Left renal pelvis (tissue), 4 donors: ENCODE measurements around the gene ATAD3B. TPM values are rescaled to one million over a fixed set of nuclear protein-coding genes. Genes with fewer than 3 reads are reported as not detected.

ENCODE experiments used
- DNase-seq, 4 donors: peaks; one replicate each; pipeline ENCODE4 v3.0.0-alpha.2; 2013; ENCODE audit warnings: low read depth in 4 of 4, low spot score in 3 of 4
- polyA plus RNA-seq, 4 donors: library from polyadenylated mRNA; unstranded; fragments of 120-200 nt; gene quantifications; one replicate each; pipeline ENCODE4 v1.2.1, GENCODE V29; 2013; ENCODE audit not compliant: insufficient read length in 4 of 4

Gene ATAD3B
- polyA plus RNA-seq, 4 donors = 8.4 to 28.1 (median 14.2) TPM

- no peak for DNase-seq
Measured at GRCh38 chr1:1540818-1541628, 69.5 kb downstream of the ATAD3B start.

GRCh38 chr1:1541956-1542765 lies 70.6 kb downstream of the ATAD3B start:
- no peak for DNase-seq

GRCh38 chr1:1542766-1543705 lies 71.5 kb downstream of the ATAD3B start:
- no peak for DNase-seq

- DNase-seq = no peak
Measured at GRCh38 chr1:1543706-1544099, 72.1 kb downstream of the ATAD3B start.

- no peak for DNase-seq
Measured at GRCh38 chr1:1544544-1544943, 73.0 kb downstream of the ATAD3B start.

Other genes with a start within 250 kb of the ATAD3B start
- gene SDF4, start 239.8 kb upstream of the ATAD3B start, polyA plus RNA-seq = 100 to 1,000 TPM; 120 to 139 (median 128) TPM
- 10 to 100 TPM; 15.8 to 22.2 (median 20.6) TPM for gene B3GALT6, start 239.5 kb upstream of the ATAD3B start, polyA plus RNA-seq
- gene C1QTNF12, start 225.0 kb upstream of the ATAD3B start, polyA plus RNA-seq = 10 to 100 TPM in 1 of 4 donors, 1 to 10 TPM in 3; 4.1 to 17.4 (median 8.5) TPM
- 10 to 100 TPM; 43.8 to 68.3 (median 49.3) TPM for gene UBE2J2, start 197.9 kb upstream of the ATAD3B start, polyA plus RNA-seq
- gene SCNN1D, start 191.3 kb upstream of the ATAD3B start, polyA plus RNA-seq = 1 to 10 TPM; 2.3 to 9.0 (median 6.5) TPM
- gene ACAP3, start 163.8 kb upstream of the ATAD3B start, polyA plus RNA-seq = 10 to 100 TPM; 18.3 to 44.1 (median 34.0) TPM
- gene PUSL1, start 163.2 kb upstream of the ATAD3B start, polyA plus RNA-seq = 10 to 100 TPM in 1 of 4 donors, 1 to 10 TPM in 3; 5.5 to 12.2 (median 6.0) TPM
- 100 to 1,000 TPM in 3 of 4 donors, 10 to 100 TPM in 1; 93.1 to 177 (median 108) TPM for gene INTS11, start 147.1 kb upstream of the ATAD3B start, polyA plus RNA-seq
- gene CPTP, start 147.0 kb upstream of the ATAD3B start, polyA plus RNA-seq = 10 to 100 TPM; 10.3 to 19.5 (median 13.2) TPM
- gene TAS1R3, start 140.5 kb upstream of the ATAD3B start, polyA plus RNA-seq = under 1 TPM; 0.24 to 0.45 (median 0.37) TPM
- gene DVL1, start 122.3 kb upstream of the ATAD3B start, polyA plus RNA-seq = 10 to 100 TPM; 25.8 to 45.4 (median 26.1) TPM
- 100 to 1,000 TPM; 133 to 208 (median 158) TPM for gene MXRA8, start 113.2 kb upstream of the ATAD3B start, polyA plus RNA-seq
- gene AURKAIP1, start 96.6 kb upstream of the ATAD3B start, polyA plus RNA-seq = 10 to 100 TPM; 44.3 to 95.3 (median 56.8) TPM
- 100 to 1,000 TPM; 205 to 377 (median 227) TPM for gene CCNL2, start 72.4 kb upstream of the ATAD3B start, polyA plus RNA-seq
- 100 to 1,000 TPM in 3 of 4 donors, 10 to 100 TPM in 1; 89.3 to 155 (median 113) TPM for gene MRPL20, start 64.5 kb upstream of the ATAD3B start, polyA plus RNA-seq
- 10 to 100 TPM in 1 of 4 donors, 1 to 10 TPM in 3; 1.6 to 23.4 (median 9.1) TPM for gene ANKRD65, start 50.5 kb upstream of the ATAD3B start, polyA plus RNA-seq
- 10 to 100 TPM; 20.7 to 79.4 (median 48.5) TPM for gene VWA1, start 36.1 kb upstream of the ATAD3B start, polyA plus RNA-seq
- gene ATAD3C, start 22.1 kb upstream of the ATAD3B start, polyA plus RNA-seq = 1 to 10 TPM in 3 of 4 donors, under 1 TPM in 1; 0.41 to 4.7 (median 1.9) TPM
- 10 to 100 TPM; 14.4 to 30.0 (median 19.2) TPM for gene ATAD3A, start 40.4 kb downstream of the ATAD3B start, polyA plus RNA-seq
- gene TMEM240, start 68.9 kb downstream of the ATAD3B start, polyA plus RNA-seq = 1 to 10 TPM; 3.4 to 9.7 (median 6.3) TPM
- gene SSU72, start 103.1 kb downstream of the ATAD3B start, polyA plus RNA-seq = 10 to 100 TPM; 77.9 to 93.4 (median 87.3) TPM
- 1 to 10 TPM; 2.5 to 3.9 (median 3.4) TPM for gene FNDC10, start 128.4 kb downstream of the ATAD3B start, polyA plus RNA-seq
- 10 to 100 TPM; 26.1 to 84.8 (median 39.5) TPM for gene MIB2, start 143.7 kb downstream of the ATAD3B start, polyA plus RNA-seq
- 10 to 100 TPM; 16.5 to 52.1 (median 24.5) TPM for gene MMP23B, start 160.4 kb downstream of the ATAD3B start, polyA plus RNA-seq
- 10 to 100 TPM; 30.1 to 43.8 (median 39.9) TPM for gene CDK11B, start 187.2 kb downstream of the ATAD3B start, polyA plus RNA-seq
- gene SLC35E2B, start 221.0 kb downstream of the ATAD3B start, polyA plus RNA-seq = 100 to 1,000 TPM in 1 of 4 donors, 10 to 100 TPM in 3; 65.5 to 107 (median 72.9) TPM